Measurements from ENCODE around the gene LY6G6D.

Gene LY6G6D

GRCh38 chr6:31719001-31719400 is 3.9 kb downstream of the LY6G6D start:
- no peak overlapping the region for H3K4me3 ChIP-seq (replicated peaks in 1 of 2; ENCODE audit: low read depth in 2 of 2, low read length in 2 of 2)
- TF ChIP-seq CTCF (IDR thresholded peaks at IDR 0.05; ENCODE audit: low read depth, low read length): no peak
- no peak for DNase-seq (ENCODE audit: low read depth in 2 of 2)

GRCh38 chr6:31720196-31720770 is 5.1 kb downstream of the LY6G6D start:
- H3K4me3 ChIP-seq (replicated peaks in 1 of 2; ENCODE audit: low read depth in 2 of 2, low read length in 2 of 2): no peak overlapping the region
- TF ChIP-seq CTCF (IDR thresholded peaks at IDR 0.05; ENCODE audit: low read depth, low read length): no peak
- DNase-seq (ENCODE audit: low read depth in 2 of 2): no peak

- no peak for TF ChIP-seq CTCF (IDR thresholded peaks at IDR 0.05; ENCODE audit: low read depth, low read length)
- no peak within 1 kb of the TSS for H3K4me3 ChIP-seq (replicated peaks in 1 of 2; ENCODE audit: low read depth in 2 of 2, low read length in 2 of 2)
- no peak for DNase-seq (ENCODE audit: low read depth in 2 of 2)
Measured at GRCh38 chr6:31721351-31722020, 6.3 kb downstream of the LY6G6D start, which contains the start of gene LY6G6C. Gene LY6G6C, minus strand, starts transcription at chr6:31721746. Its CDS starts 67 bp downstream, at chr6:31721679.

GRCh38 chr6:31722173-31722572 is 7.0 kb downstream of the LY6G6D start:
- DNase-seq (ENCODE audit: low read depth in 2 of 2): no peak
- no peak overlapping the region for H3K4me3 ChIP-seq (replicated peaks in 1 of 2; ENCODE audit: low read depth in 2 of 2, low read length in 2 of 2)
- TF ChIP-seq CTCF (IDR thresholded peaks at IDR 0.05; ENCODE audit: low read depth, low read length): no peak

GRCh38 chr6:31723245-31723979 is 8.3 kb downstream of the LY6G6D start, which contains the start of gene MPIG6B:
Gene MPIG6B, plus strand, starts transcription at chr6:31723373. Its CDS starts 11 bp downstream, at chr6:31723384.
- TF ChIP-seq CTCF (IDR thresholded peaks at IDR 0.05; ENCODE audit: low read depth, low read length): no peak
- DNase-seq (ENCODE audit: low read depth in 2 of 2): no peak
- no peak within 1 kb of the TSS for H3K4me3 ChIP-seq (replicated peaks in 1 of 2; ENCODE audit: low read depth in 2 of 2, low read length in 2 of 2)

GRCh38 chr6:31723980-31724691 is 9.0 kb downstream of the LY6G6D start:
- DNase-seq (ENCODE audit: low read depth in 2 of 2): peak in 1 of 2 donors; percentile 29
- TF ChIP-seq CTCF (IDR thresholded peaks at IDR 0.05; ENCODE audit: low read depth, low read length): no peak

More at GRCh38 chr6:31723980-31724691, 9.0 kb downstream of the LY6G6D start:
- no peak overlapping the region for H3K4me3 ChIP-seq (replicated peaks in 1 of 2; ENCODE audit: low read depth in 2 of 2, low read length in 2 of 2)

Measured in cardiac fibroblast (primary cell).